Measurements from ENCODE around the gene ILKAP. TPM values are rescaled to one million over a fixed set of nuclear protein-coding genes. Genes with fewer than 3 reads are reported as not detected.

The ILKAP gene
- polyA plus RNA-seq, 3 donors, result 23.2 to 44.2 (median 29.3) TPM

DNA sequence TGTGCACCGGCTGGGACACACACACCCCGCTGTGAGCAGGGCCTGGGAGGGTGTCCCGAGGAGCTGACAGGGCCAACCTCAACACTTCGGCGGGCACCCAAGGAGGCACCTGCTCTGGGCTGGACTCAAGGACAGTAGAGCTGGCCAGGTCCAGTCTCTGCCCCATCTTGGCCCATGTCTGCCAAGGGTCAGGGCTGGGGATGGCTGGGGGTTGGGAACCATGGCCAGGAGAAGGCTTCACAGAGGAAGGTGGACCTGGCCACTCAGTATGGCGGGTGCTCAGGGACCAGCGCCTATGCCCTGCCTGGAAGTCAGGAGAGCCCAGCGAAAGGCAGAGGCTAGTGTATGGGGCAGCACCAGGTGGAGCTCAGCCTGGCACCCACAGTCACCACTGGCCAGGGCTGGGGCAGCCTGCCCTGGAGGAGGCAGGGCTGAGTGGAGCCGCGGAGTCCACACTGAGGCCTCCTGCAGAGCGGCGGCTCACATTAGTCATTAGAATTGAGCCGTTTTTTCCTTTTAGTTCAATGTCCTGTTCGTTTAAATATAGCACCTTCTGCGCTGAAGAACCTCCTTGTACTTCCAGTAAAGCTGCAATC is 40.6 kb downstream of the ILKAP start:
- no peaks in the 10 kb centered on the region for H3K79me2 ChIP-seq (ENCODE audit: insufficient read depth, low read length)
- 82% methylated on average over 10 of the region's 15 CpGs for WGBS (ENCODE audit: insufficient coverage)
- TF ChIP-seq, protein P1, sequence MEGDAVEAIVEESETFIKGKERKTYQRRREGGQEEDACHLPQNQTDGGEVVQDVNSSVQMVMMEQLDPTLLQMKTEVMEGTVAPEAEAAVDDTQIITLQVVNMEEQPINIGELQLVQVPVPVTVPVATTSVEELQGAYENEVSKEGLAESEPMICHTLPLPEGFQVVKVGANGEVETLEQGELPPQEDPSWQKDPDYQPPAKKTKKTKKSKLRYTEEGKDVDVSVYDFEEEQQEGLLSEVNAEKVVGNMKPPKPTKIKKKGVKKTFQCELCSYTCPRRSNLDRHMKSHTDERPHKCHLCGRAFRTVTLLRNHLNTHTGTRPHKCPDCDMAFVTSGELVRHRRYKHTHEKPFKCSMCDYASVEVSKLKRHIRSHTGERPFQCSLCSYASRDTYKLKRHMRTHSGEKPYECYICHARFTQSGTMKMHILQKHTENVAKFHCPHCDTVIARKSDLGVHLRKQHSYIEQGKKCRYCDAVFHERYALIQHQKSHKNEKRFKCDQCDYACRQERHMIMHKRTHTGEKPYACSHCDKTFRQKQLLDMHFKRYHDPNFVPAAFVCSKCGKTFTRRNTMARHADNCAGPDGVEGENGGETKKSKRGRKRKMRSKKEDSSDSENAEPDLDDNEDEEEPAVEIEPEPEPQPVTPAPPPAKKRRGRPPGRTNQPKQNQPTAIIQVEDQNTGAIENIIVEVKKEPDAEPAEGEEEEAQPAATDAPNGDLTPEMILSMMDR (IDR thresholded peaks at IDR 0.05), result no peak

DNA sequence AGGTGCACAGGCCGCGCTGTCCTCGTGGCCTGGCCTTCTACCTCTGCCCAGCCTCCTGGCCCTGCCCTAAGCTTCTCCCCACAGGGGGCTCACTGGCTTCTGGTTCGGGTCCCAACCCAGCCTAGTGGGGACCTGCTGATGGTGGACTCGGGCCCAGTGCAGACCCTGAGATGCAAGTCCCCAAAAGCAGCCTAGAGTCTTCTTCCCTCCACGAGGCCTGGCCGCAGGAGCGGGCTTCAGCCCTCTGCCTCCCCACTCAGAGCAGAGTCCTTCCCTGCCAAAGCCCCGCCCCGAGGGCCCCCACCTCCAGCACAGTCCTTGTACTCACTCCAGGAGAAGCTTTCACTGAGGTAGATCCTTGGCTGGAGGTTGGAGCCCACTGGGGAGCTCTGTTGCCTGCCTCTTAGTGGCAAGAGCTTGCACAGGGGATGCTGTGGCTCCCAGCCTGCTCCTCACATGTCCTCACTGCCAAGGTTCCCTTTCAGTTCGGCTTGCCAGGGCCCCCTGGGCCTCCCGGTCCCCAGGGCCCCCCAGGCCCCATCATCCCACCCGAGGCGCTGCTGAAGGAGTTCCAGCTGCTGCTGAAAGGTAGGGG is 41.1 kb downstream of the ILKAP start:
- Mint-ChIP-seq H3K27me3 (ENCODE audit: low read depth in 3 of 3) (peaks cover 50 to 73% (median 64%) of the 10 kb centered on the region in 3 donors), H3K27ac (no peak overlapping the region), H3K36me3 (peaks cover 5 to 6% of the 10 kb centered on the region in 2 donors), H3K9me3 (peaks cover 0 to 14% (median 0%) of the 10 kb centered on the region in 7 donors), H3K4me1 (peaks cover 15% of the 10 kb centered on the region), H3K4me3 (peak overlapping the region in 1 of 2 donors; percentile 30)
- peaks cover 7 to 59% of the 10 kb centered on the region in 2 donors for H3K27me3 ChIP-seq (ENCODE audit: control insufficient read depth in 2 of 2, insufficient read depth in 2 of 2, low read length in 2 of 2)
- no peak overlapping the region for H3K27ac ChIP-seq (ENCODE audit: low read depth in 1 of 2, low read length in 2 of 2)
- no peaks in the 10 kb centered on the region for H4K20me1 ChIP-seq (ENCODE audit: insufficient read depth, low read length)
- H3K4me1 ChIP-seq (ENCODE audit: control insufficient read depth in 1 of 2, insufficient read depth in 2 of 2, low read length in 2 of 2), result peaks cover 7 to 8% of the 10 kb centered on the region in 2 donors
- H3K36me3 ChIP-seq (replicated peaks in 1 of 2; ENCODE audit: control insufficient read depth in 1 of 2, insufficient read depth in 2 of 2, low read length in 2 of 2), result peaks cover 0 to under 1% of the 10 kb centered on the region in 2 donors
- WGBS (ENCODE audit: insufficient coverage), result 93% methylated on average over 14 of the region's 14 CpGs
- peaks cover 0 to 7% of the 10 kb centered on the region in 2 donors for H3K9me3 ChIP-seq (replicated peaks in 1 of 2; ENCODE audit: control insufficient read depth in 1 of 2, insufficient read depth in 1 of 2, low read length in 2 of 2)
- no peak overlapping the region for H3K4me3 ChIP-seq (replicated peaks in 1 of 3; ENCODE audit: low read depth in 2 of 3, low read length in 3 of 3)
- TF ChIP-seq, protein P1 (IDR thresholded peaks at IDR 0.05), result no peak
- H2AFZ ChIP-seq (ENCODE audit: insufficient read depth, low read depth, low read length, poor library complexity, severe bottlenecking), result no peak overlapping the region
- H3K9ac ChIP-seq (ENCODE audit: insufficient read depth, low read length, poor library complexity, severe bottlenecking), result no peak overlapping the region
- DNase-seq, result no peak
- intact Hi-C loops (cut with micrococcal nuclease), result no loop called here
- no peaks in the 10 kb centered on the region for H3K79me2 ChIP-seq (ENCODE audit: insufficient read depth, low read length)
- no peak overlapping the region for H3K4me2 ChIP-seq (replicated peaks; ENCODE audit: extremely low read depth, low read length, poor library complexity, severe bottlenecking)

More for the DNA sequence above, 40.6 kb downstream of the ILKAP start:
- peak overlapping the region in 1 of 2 donors; percentile 51 for H3K4me3 Mint-ChIP-seq
- Histone ChIP-seq H3K9me3 (replicated peaks in 1 of 2; ENCODE audit: control insufficient read depth in 1 of 2, insufficient read depth in 1 of 2, low read length in 2 of 2) (peaks cover 0 to 7% of the 10 kb centered on the region in 2 donors), H2AFZ (ENCODE audit: insufficient read depth, low read depth, low read length, poor library complexity, severe bottlenecking) (no peak overlapping the region), H3K4me1 (ENCODE audit: control insufficient read depth in 1 of 2, insufficient read depth in 2 of 2, low read length in 2 of 2) (peaks cover 7 to 8% of the 10 kb centered on the region in 2 donors), H3K27me3 (ENCODE audit: control insufficient read depth in 2 of 2, insufficient read depth in 2 of 2, low read length in 2 of 2) (peaks cover 7 to 53% of the 10 kb centered on the region in 2 donors), H3K36me3 (replicated peaks in 1 of 2; ENCODE audit: control insufficient read depth in 1 of 2, insufficient read depth in 2 of 2, low read length in 2 of 2) (peaks cover 3 to 6% of the 10 kb centered on the region in 2 donors), H3K27ac (ENCODE audit: low read depth in 1 of 2, low read length in 2 of 2) (no peak overlapping the region), H3K9ac (ENCODE audit: insufficient read depth, low read length, poor library complexity, severe bottlenecking) (no peak overlapping the region), H3K4me3 (replicated peaks in 1 of 3; ENCODE audit: low read depth in 2 of 3, low read length in 3 of 3) (no peak overlapping the region), H3K4me2 (replicated peaks; ENCODE audit: extremely low read depth, low read length, poor library complexity, severe bottlenecking) (no peak overlapping the region), H4K20me1 (ENCODE audit: insufficient read depth, low read length) (no peaks in the 10 kb centered on the region)
- H3K27ac Mint-ChIP-seq, result no peak overlapping the region
- intact Hi-C loops (cut with micrococcal nuclease), result no loop called here
- H3K36me3 Mint-ChIP-seq, result peaks cover 11% of the 10 kb centered on the region in 2 donors
- H3K9me3 Mint-ChIP-seq, result peaks cover 0 to 14% (median 0%) of the 10 kb centered on the region in 7 donors
- H3K27me3 Mint-ChIP-seq (ENCODE audit: low read depth in 3 of 3), result peaks cover 47 to 72% (median 61%) of the 10 kb centered on the region in 3 donors
- no peak for DNase-seq
- H3K4me1 Mint-ChIP-seq, result peaks cover 15% of the 10 kb centered on the region

All from CD14-positive monocyte (primary cell).